ENCODE results near the gene HDAC4.

DNA sequence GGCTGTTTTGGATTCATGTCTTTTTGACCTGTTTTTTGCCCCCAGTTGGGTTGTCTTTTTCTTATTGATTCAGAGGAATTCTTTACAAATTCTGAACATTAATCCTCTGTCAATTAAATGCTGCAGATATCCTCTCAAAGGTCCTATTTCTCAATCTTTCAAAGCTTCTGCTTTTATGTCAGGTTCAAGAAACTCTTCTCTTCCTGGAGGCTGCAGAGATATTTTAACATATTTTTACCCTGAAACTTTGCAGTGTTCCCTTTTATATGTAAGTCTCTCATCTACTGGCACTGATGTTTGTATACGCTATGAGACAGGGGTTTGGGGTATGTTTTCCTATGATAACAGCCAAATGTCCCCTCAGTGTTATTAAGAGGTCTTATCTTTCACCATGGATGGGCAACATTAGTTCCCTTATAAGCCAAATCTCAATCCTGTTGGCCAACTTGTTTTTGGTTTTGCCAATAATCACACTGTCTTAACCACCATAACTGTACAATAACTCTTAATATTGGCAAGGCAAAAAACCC, 159.3 kb downstream of the HDAC4 start:
- no peak for TF ChIP-seq JUN (IDR thresholded peaks at IDR 0.05)
- TF ChIP-seq POLR2A (IDR thresholded peaks at IDR 0.05; ENCODE audit: low read length), result no peak
- no peak for TF ChIP-seq RFX5 (IDR thresholded peaks at IDR 0.05)
- TF ChIP-seq, protein P1, sequence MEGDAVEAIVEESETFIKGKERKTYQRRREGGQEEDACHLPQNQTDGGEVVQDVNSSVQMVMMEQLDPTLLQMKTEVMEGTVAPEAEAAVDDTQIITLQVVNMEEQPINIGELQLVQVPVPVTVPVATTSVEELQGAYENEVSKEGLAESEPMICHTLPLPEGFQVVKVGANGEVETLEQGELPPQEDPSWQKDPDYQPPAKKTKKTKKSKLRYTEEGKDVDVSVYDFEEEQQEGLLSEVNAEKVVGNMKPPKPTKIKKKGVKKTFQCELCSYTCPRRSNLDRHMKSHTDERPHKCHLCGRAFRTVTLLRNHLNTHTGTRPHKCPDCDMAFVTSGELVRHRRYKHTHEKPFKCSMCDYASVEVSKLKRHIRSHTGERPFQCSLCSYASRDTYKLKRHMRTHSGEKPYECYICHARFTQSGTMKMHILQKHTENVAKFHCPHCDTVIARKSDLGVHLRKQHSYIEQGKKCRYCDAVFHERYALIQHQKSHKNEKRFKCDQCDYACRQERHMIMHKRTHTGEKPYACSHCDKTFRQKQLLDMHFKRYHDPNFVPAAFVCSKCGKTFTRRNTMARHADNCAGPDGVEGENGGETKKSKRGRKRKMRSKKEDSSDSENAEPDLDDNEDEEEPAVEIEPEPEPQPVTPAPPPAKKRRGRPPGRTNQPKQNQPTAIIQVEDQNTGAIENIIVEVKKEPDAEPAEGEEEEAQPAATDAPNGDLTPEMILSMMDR (IDR thresholded peaks at IDR 0.05), result no peak
- TF ChIP-seq RAD21 (conservative IDR thresholded peaks at IDR 0.05 in 1 of 2, IDR thresholded peaks at IDR 0.05 in 1 of 2), result no peak
- TF ChIP-seq EHMT2 (IDR thresholded peaks at IDR 0.05; ENCODE audit: low read depth), result no peak
- no peak for TF ChIP-seq MAFK (IDR thresholded peaks at IDR 0.05; ENCODE audit: partially characterized antibody)
- TF ChIP-seq, protein P2, sequence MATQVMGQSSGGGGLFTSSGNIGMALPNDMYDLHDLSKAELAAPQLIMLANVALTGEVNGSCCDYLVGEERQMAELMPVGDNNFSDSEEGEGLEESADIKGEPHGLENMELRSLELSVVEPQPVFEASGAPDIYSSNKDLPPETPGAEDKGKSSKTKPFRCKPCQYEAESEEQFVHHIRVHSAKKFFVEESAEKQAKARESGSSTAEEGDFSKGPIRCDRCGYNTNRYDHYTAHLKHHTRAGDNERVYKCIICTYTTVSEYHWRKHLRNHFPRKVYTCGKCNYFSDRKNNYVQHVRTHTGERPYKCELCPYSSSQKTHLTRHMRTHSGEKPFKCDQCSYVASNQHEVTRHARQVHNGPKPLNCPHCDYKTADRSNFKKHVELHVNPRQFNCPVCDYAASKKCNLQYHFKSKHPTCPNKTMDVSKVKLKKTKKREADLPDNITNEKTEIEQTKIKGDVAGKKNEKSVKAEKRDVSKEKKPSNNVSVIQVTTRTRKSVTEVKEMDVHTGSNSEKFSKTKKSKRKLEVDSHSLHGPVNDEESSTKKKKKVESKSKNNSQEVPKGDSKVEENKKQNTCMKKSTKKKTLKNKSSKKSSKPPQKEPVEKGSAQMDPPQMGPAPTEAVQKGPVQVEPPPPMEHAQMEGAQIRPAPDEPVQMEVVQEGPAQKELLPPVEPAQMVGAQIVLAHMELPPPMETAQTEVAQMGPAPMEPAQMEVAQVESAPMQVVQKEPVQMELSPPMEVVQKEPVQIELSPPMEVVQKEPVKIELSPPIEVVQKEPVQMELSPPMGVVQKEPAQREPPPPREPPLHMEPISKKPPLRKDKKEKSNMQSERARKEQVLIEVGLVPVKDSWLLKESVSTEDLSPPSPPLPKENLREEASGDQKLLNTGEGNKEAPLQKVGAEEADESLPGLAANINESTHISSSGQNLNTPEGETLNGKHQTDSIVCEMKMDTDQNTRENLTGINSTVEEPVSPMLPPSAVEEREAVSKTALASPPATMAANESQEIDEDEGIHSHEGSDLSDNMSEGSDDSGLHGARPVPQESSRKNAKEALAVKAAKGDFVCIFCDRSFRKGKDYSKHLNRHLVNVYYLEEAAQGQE (IDR thresholded peaks at IDR 0.05), result no peak
- no peak for TF ChIP-seq EP300 (IDR thresholded peaks at IDR 0.05)
- no peak for TF ChIP-seq KDM1A (IDR thresholded peaks at IDR 0.05; ENCODE audit: low read depth)
- no peak for TF ChIP-seq CHD2 (IDR thresholded peaks at IDR 0.05; ENCODE audit: low read length, partially characterized antibody)
- TF ChIP-seq BHLHE40 (IDR thresholded peaks at IDR 0.05; ENCODE audit: low read depth, low read length), result no peak

All from A549 (cell line).